Measurements from ENCODE around the gene NPS. TPM values are rescaled to one million over a fixed set of nuclear protein-coding genes. Genes with fewer than 3 reads are reported as not detected.
A peak's percentile ranks its signal among the peaks of the same experiment; 100 is the strongest.

Gene NPS, protein sequence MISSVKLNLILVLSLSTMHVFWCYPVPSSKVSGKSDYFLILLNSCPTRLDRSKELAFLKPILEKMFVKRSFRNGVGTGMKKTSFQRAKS
- total RNA-seq = not detected in 2 replicates
- not detected for polyA plus RNA-seq (2012)

- no peak for DNase-seq (ENCODE audit: low read depth)
These were observed at the start of gene NPS for GRCh38 chr10:127549009-127549408. Gene NPS (plus strand): TSS chr10:127549309. CDS start chr10:127549369, 60 bp downstream.

DNA sequence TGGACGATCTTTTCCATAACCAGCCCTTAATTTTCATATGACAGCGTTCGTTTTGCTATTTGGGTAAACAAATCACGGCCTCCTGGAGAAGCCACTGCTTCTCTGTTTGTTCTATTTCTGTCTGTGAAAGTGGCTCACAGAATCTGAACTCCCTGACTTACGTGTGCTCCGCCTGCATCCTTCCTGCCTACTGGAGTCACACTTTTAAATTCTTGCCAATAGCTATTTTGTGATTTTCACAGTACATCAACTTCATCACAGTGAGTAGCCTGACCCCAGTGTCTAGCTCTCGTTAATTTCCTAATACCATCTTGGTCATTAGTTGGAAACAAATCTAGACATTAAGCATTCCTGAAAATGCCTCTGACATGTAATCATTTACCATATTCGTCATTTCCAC lies 49.0 kb upstream of the NPS start:
- DNase-seq (ENCODE audit: low read depth) = no peak

DNA sequence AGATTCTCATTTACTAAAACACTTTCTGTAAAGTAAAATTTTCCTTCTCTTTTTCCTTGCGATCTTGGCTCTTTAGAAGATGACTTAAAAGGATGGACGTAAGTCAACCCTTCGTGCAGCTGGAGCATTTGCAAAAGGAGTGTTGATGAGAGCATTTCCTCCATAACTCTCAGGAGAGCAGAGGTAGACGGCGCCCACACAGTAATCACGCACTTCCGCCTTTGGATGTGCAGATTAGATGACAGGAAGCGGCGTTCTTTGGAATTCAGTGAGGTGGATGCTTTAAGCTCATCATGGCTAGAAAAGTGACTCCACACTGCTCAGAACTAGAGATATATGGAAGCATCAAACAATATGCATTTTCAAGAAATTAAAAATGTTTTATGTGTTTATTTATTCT lies 43.0 kb upstream of the NPS start:
- DNase-seq (ENCODE audit: low read depth) = no peak

DNA sequence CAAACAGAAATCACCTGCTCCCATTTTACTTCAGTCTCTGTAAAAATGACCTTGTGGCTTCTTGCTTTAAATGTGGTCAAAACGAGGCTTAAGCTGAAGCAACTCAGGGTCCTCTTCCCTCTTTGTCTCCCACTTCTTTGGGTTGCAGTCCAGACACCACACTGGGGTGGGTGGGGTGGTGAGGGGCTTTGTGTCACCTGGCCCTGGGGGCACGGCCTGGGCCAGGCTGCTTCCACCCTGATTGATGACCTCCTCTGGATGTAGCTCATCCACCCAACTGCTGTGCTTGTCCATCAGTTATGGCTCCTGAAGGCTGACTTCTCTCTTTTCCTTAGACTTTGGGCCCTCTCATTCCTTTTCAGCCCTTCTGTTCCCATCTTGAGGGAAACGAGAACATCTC lies 26.8 kb upstream of the NPS start:
- DNase-seq (ENCODE audit: low read depth) = no peak

DNA sequence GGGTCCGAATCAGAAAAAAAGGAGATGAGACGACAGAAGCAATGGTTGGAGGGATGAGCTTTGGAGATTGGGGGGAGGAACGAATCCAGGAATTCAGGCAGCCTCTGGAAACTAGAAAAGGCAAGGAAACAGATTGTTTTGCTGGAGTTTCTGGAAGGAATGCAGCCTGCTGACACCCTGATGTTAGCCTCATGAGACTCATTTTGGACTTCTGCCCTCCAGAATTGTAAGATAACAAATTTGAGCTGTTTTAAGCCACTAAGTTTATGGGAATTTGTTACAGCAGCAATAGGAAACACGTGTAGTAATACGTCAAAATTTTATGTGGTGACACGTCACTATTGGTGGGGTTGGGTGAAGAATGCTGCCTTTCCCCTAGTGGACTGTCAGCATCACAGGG lies 25.6 kb upstream of the NPS start:
- no peak for DNase-seq (ENCODE audit: low read depth)

DNA sequence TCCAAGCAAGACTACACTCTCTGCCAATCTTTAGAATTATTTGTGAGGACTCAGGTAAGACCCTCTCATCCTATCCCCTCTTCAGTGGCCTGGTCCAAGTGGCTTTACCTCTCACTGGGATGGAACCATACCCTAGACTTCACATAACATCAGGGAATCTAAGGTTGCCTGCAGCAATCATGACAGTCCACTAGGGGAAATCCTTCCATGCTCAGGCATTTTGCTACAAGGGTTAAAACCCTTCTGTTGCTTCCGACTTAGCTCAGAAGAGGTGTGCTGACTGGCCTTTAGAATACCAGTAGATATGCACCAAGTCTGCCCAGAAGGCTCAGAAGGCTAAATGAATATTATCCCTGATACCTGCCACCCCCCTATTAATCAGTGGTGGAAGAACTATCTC lies 24.9 kb upstream of the NPS start:
- DNase-seq (ENCODE audit: low read depth) = no peak

DNA sequence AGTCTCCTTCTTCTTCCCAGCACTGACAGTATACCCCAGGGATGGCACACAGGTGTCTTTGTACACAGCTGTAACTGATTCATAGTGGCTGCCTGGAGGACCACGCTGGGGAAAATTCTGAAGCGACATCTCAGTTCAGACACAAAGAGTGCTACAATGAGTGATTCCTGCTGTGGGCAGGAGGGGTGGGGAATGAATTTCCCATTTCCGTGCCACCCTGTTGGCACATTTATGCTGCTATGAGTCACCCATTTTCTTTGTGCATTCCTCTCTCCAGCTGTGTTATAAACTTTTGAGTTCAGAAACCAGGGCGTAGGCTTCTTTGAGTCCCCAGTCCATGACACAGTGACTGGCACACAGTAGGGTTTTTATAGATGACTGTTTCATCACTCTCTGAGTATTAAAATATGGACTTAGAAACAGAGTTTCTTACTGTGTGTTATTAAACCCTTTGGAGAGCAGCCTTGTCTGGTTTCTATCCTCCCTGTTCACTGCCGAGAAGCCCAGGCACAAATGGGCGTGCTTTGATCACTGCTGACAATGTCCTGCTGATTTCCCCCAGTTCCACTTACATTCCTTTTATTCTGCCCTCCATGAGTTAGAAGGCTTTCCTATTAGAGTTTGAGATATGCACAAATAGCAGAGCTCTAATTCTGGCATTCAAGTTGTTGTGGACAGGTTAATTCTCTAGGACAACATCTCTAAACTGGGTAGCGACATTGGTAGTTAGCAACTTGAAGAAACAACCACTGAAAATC lies 24.0 kb upstream of the NPS start:
- DNase-seq (ENCODE audit: low read depth) = peak; percentile 26

- no peak for DNase-seq (ENCODE audit: low read depth)
These were observed 23.4 kb upstream of the NPS start for GRCh38 chr10:127525686-127526085.

GRCh38 chr10:127526161-127526560 lies 22.9 kb upstream of the NPS start:
- no peak for DNase-seq (ENCODE audit: low read depth)

DNA sequence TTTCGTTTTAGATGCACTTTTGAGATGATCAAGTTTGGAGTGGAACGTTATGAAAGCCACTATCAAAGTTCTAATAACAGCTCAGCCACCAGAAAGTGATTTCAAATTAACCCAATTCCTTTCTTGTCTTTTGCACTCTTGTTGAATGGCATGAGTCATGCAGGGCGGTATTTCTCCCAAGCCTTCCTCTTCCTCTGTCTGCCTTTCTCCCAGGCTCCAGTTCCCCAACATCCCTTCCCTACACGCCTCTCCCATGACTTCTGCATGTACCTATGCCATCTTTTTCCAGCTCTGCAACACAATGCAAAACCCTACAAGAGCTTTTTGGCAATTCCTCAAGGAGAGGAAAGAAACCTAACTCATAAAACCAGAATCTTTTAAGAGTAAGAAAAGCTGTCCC lies 21.8 kb upstream of the NPS start:
- DNase-seq (ENCODE audit: low read depth) = no peak

DNA sequence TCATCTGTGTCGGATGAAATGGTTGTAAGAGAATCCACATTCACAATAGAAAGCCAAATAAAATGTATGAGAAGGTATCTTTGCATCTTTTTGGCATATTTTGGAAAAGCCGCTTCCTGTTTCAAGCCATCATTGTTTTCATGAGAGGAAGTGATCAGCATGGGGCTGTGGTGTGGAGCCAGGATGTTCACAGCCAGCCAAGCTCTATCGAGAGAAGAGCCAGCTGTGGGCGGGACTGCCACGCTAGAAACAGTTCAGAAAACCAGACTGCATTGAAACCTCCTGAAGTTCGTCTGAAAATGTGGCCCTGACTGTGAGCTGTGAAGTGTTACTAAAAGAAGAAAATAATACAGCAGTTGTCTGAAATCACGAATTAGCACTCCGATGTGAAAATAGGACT lies 21.2 kb upstream of the NPS start:
- no peak for DNase-seq (ENCODE audit: low read depth)

- no peak for DNase-seq (ENCODE audit: low read depth)
These were observed 16.9 kb upstream of the NPS start for GRCh38 chr10:127532193-127532592.

GRCh38 chr10:127532659-127533058 lies 16.4 kb upstream of the NPS start:
- no peak for DNase-seq (ENCODE audit: low read depth)

DNA sequence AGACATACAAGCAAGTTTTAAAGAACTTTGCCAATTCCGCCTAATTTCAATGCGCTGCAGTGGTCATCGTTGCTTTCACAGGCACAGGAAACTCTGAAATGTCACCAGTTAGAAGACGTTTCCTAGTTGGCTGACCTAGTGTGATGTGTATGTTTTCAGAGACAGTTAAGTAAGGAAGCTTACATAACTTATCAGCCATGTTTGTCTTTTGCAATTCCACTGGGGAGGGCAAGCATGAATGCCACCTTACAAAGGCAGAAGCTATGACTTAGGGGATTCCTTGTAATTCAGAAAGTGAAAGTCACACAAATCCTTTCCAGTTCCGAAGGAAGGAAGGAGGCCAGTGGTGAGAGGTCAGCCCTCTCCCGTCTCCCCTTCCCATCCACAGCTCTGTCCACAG lies 15.0 kb upstream of the NPS start:
- no peak for DNase-seq (ENCODE audit: low read depth)

GRCh38 chr10:127534496-127534895 lies 14.6 kb upstream of the NPS start:
- no peak for DNase-seq (ENCODE audit: low read depth)

DNA sequence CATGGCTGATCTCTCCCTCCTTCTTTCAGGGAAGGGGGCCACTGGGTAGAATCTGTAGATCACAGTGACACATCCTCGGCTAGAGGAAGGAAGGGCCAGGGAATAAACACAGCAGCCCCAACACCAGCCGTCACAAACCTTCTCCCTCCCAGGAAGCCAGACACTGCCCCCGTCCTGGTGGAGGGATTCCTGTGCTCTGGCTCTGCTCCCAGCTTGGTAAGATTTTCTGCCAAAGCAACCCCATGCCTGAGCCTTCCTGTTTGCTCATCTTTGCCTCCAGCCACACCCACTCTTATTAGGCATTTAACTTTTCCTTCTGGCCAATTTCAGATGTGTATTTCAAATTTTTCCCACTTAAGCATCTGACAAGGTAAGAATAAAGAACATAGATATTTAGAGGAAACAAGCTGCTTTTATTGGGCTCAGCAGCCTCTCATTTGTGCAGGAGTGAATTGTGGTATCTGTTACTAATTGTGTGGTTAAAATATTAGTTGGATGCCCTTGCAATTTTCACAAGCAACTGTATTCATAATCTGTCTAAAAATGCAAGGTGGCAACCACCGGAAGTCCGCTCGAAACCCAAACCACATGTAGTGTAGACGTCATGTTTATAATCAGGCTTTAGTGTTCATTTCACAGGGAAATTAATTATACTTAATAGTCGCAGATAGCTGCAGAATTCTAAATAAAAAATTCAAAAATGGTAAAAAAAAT lies 13.2 kb upstream of the NPS start:
- no peak for DNase-seq (ENCODE audit: low read depth)

DNA sequence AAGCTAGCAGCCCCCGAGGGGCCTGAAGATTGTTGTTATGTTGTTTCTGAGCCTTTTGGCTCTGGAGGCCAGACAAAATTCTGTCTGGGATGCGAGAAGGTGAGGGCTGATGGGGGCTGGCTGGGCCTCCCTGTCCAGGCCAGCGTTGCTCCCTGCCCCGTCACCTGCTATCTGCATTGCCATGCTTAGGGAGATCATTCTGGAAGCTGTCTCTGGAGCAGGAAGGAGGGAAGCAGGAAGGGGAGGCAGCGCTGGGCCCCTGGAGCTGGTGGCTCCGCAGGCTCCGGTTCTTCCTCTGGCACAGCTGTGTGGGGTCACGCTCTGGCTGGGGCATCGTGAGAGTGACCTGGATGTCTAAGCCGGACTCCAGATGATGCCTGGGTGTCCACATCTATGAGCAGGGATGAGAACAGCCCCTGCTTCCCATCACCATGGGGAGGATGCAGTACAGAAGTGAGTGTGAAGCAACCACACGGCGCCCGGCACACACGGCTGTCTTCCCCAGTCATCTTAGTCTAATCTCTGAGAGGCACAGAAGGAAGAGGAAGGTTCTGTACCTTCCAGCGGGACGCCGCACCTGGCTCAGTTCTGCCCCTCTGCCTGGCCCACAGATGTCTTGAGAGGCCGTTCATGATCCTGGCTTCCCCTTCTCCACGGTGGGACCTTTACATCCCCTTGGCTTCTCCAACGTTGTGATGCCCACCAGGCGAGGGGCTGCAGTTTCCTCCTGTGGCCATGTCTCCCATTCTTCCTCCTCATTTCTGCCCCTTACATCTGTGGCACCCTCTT lies 11.9 kb upstream of the NPS start:
- DNase-seq (ENCODE audit: low read depth) = no peak

DNA sequence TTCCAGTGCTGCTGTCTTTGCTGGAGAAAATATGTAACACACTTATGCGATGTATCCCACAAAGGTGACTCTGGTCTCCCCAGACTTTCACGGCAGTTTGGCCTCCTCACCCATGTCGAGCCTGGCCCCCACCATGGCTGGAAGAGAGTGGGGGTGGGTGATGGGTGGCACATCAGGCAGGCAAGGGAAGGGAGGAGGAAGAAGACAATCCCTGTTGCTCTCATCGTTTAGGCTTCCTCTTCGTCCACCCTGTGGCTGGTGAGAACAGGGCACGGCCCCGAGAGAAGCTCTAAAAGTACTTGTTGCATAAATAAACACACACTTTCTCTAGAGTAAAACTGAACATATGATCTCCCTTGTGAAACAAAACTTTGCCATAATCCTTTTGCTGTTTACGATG lies 11.2 kb upstream of the NPS start:
- no peak for DNase-seq (ENCODE audit: low read depth)

- no peak for DNase-seq (ENCODE audit: low read depth)
These were observed 1.1 kb upstream of the NPS start for GRCh38 chr10:127548022-127548421.

DNA sequence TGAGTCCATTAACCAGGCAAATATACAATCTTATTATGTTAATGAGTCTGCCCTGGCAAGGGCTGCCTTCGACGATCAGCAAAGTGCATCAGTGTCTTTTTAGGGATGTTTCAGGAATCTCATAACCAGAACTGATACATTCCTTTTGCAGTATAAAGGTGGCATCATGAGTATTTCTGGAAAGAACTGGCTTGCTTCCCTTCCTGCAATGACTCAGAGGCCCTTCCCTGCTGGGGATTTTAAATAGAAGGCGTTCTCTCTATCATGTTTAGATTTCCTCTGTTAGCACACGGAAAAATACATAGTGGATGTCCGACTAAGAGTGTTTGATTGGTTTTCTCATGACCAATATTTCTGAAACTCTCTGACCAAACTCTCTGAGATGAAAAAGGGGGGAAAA lies 1.8 kb downstream of the NPS start:
- DNase-seq (ENCODE audit: low read depth) = no peak

- DNase-seq (ENCODE audit: low read depth) = no peak
These were observed 3.3 kb downstream of the NPS start for GRCh38 chr10:127552446-127552845.

- no peak for DNase-seq (ENCODE audit: low read depth)
These were observed 4.3 kb downstream of the NPS start for GRCh38 chr10:127553417-127553816.
